ENCODE results near the gene CREB3L4. TPM values are rescaled to one million over a fixed set of nuclear protein-coding genes. Genes with fewer than 3 reads are reported as not detected.
"Not testable (repeated sequence)": the region's sequence is repeated elsewhere in the genome, so short reads cannot be mapped to it uniquely, and the experiment has no call there.

CREB3L4 gene
- total RNA-seq, 2 experiments from 2014 or later = 6.8 to 7.3 TPM

DNA sequence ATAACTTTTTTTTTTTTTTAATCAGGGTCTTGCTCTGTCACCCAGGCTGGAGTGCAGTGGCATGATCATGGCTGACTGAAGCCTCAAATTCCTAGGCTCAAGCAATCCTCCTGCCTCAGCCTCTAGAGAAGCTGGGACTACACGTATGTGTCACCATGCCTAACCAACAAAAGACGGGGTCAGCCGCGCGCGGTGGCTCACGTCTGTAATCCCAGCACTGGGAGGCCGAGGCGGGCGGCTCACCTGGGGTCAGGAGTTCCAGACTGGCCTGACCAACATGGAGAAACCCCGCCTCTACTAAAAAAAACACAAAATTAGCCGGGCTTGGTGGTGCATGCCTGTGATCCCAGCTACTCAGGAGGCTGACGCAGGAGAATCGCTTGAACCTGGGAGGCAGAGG lies 44.8 kb downstream of the CREB3L4 start:
- not testable (repeated sequence) for H3K36me3 Mint-ChIP-seq, H3K9me3 Mint-ChIP-seq, H3K4me3 Mint-ChIP-seq, H3K4me1 Mint-ChIP-seq, DNase-seq, H3K27ac Mint-ChIP-seq, H3K27me3 Mint-ChIP-seq

DNA sequence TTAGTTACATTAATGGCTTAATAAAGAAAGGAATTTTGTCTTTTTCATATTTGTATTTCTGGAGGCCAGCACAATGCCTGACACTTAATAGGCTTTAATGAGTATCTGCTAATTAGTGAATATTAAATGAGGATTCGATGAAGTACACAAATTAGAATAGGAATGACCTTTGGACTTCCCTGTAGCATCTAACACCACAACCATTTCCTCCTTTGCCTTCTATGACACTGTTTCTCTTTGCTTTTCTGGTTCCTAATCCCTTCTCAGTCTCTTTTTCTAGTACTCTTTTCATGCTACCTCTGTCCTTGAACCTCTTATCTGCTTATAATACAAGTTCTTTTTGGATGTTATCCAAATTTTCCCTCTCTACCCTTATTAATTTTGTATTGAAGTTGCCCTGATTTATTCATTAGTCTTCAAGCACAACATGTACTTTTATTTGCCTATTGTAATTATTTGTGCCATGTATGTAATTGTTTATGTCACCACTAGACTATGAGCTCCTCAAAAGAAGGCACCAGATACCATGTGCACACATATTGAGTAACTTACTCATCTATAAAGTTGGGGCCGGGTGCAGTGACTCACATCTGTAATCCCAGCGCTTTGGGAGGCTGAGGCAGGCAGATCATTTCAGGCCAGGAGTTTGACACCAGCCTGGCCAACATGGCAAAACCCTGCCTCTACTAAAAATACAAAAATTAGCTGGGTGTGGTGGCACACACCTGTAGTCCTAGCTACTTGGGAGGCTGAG lies 46.6 kb downstream of the CREB3L4 start:
- H3K9me3 Mint-ChIP-seq = no peaks in the 10 kb centered on the region
- no peaks in the 10 kb centered on the region for H3K4me1 Mint-ChIP-seq
- no peak for DNase-seq
- H3K27me3 Mint-ChIP-seq = no peaks in the 10 kb centered on the region
- no peaks in the 10 kb centered on the region for H3K36me3 Mint-ChIP-seq
- H3K4me3 Mint-ChIP-seq = no peak overlapping the region
- no peak overlapping the region for H3K27ac Mint-ChIP-seq

DNA sequence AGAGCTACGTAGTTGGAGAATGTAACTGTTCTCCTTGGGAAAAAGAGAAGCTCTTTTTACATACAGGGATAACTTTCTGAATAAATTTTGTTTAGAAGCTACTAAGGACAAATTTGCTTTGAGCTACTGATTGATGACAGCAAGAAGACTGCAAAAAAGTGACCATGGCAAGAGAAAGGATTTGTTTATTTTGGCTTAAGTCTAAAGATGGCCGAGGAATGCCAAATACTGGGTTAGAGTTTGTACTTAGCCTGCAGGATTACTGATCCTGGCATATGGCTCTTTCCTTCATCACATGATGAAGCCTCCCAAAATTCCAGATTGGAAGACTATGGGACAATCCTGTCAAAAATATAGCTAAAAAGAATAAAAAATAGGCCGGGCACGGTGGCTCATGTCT lies 51.6 kb downstream of the CREB3L4 start:
- Mint-ChIP-seq H3K4me3 (no peak overlapping the region), H3K27ac (no peak overlapping the region), H3K4me1 (no peaks in the 10 kb centered on the region), H3K27me3 (no peaks in the 10 kb centered on the region), H3K36me3 (no peaks in the 10 kb centered on the region), H3K9me3 (no peaks in the 10 kb centered on the region)
- DNase-seq = no peak

DNA sequence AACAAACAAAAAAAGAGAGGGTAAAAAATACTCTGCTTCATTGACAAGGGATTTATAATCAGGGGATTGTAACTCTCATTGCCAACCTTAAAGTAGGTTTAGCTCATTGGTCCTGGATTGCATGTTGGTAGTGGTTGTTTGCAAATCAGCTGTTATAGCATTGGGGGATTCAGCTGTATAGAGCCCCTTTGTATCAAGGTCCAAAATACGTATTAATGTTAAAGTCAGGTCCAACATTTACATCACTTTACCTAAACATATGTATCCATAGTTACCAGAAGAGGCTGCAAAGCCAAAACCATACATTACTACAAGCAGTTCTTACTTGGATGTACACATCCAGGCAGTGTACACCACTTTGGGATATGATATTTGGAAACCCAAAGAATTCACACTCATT lies 52.2 kb downstream of the CREB3L4 start:
- Mint-ChIP-seq H3K4me1 (no peaks in the 10 kb centered on the region), H3K36me3 (no peaks in the 10 kb centered on the region), H3K27ac (no peak overlapping the region), H3K27me3 (no peaks in the 10 kb centered on the region), H3K9me3 (no peaks in the 10 kb centered on the region), H3K4me3 (no peak overlapping the region)
- no peak for DNase-seq

Other genes starting within 250 kb of the CREB3L4 start
- gene INTS3, start 239.9 kb upstream of the CREB3L4 start, total RNA-seq = 10 to 100 TPM; 47.9 to 48.0 TPM
- 1 to 10 TPM; 6.4 to 6.9 TPM for gene SLC27A3, start 192.5 kb upstream of the CREB3L4 start, total RNA-seq
- 10 to 100 TPM; 49.4 to 53.1 TPM for gene GATAD2B, start 44.9 kb upstream of the CREB3L4 start, total RNA-seq
- gene DENND4B, start 21.2 kb upstream of the CREB3L4 start, total RNA-seq = 10 to 100 TPM; 90.2 to 91.4 TPM
- gene CRTC2, start 9.3 kb upstream of the CREB3L4 start, total RNA-seq = 10 to 100 TPM; 56.4 to 67.0 TPM
- gene SLC39A1, start 4.4 kb upstream of the CREB3L4 start, total RNA-seq = 10 to 100 TPM; 60.6 to 63.1 TPM
- gene JTB, start 9.8 kb downstream of the CREB3L4 start, total RNA-seq = 100 to 1,000 TPM; 204 to 214 TPM
- 10 to 100 TPM; 48.7 to 53.5 TPM for gene RAB13, start 18.4 kb downstream of the CREB3L4 start, total RNA-seq
- 1,000 to 10,000 TPM; 1,340 to 1,924 TPM for gene RPS27, start 22.9 kb downstream of the CREB3L4 start, total RNA-seq
- under 1 TPM in 1 of 2 experiments, not detected in 1; 0.04 TPM for gene NUP210L, start 187.2 kb downstream of the CREB3L4 start, total RNA-seq
- gene TPM3, start 224.2 kb downstream of the CREB3L4 start, total RNA-seq = 100 to 1,000 TPM; 725 to 753 TPM
- gene CFAP141, start 238.4 kb downstream of the CREB3L4 start, total RNA-seq = not detected